ENCODE measurements around the gene RIPPLY3. TPM values are rescaled to one million over a fixed set of nuclear protein-coding genes. Genes with fewer than 3 reads are reported as not detected.

Gene RIPPLY3
- total RNA-seq, 2 experiments from 2014 or later, result 0.10 TPM; not detected in 1

- H3K27ac Mint-ChIP-seq, result no peak overlapping the region
- no peak for DNase-seq
- no peaks in the 10 kb centered on the region for H3K36me3 Mint-ChIP-seq
- no peak overlapping the region for H3K4me3 Mint-ChIP-seq
- no peaks in the 10 kb centered on the region for H3K9me3 Mint-ChIP-seq
- H3K27me3 Mint-ChIP-seq, result peaks cover 3% of the 10 kb centered on the region
- peaks cover 4% of the 10 kb centered on the region for H3K4me1 Mint-ChIP-seq
Measured at GRCh38 chr21:37059181-37059580, 52.7 kb downstream of the RIPPLY3 start.

GRCh38 chr21:37060296-37060695, 53.8 kb downstream of the RIPPLY3 start:
- H3K9me3 Mint-ChIP-seq, result no peaks in the 10 kb centered on the region
- H3K4me1 Mint-ChIP-seq, result peaks cover 4% of the 10 kb centered on the region
- DNase-seq, result peak; percentile 28
- no peak overlapping the region for H3K4me3 Mint-ChIP-seq
- H3K27ac Mint-ChIP-seq, result no peak overlapping the region
- H3K27me3 Mint-ChIP-seq, result no peaks in the 10 kb centered on the region
- H3K36me3 Mint-ChIP-seq, result peaks cover 2% of the 10 kb centered on the region

GRCh38 chr21:37061926-37062592, 55.6 kb downstream of the RIPPLY3 start:
- H3K27ac Mint-ChIP-seq, result no peak overlapping the region
- H3K4me1 Mint-ChIP-seq, result peaks cover 4% of the 10 kb centered on the region
- DNase-seq, result no peak
- H3K36me3 Mint-ChIP-seq, result peaks cover 2% of the 10 kb centered on the region
- no peak overlapping the region for H3K4me3 Mint-ChIP-seq
- no peaks in the 10 kb centered on the region for H3K27me3 Mint-ChIP-seq
- no peaks in the 10 kb centered on the region for H3K9me3 Mint-ChIP-seq

- H3K27me3 Mint-ChIP-seq, result no peaks in the 10 kb centered on the region
- no peaks in the 10 kb centered on the region for H3K9me3 Mint-ChIP-seq
- no peak overlapping the region for H3K4me3 Mint-ChIP-seq
- no peak for DNase-seq
- H3K36me3 Mint-ChIP-seq, result peaks cover 3% of the 10 kb centered on the region
- H3K27ac Mint-ChIP-seq, result no peak overlapping the region
- H3K4me1 Mint-ChIP-seq, result peaks cover 4% of the 10 kb centered on the region
Measured at GRCh38 chr21:37062593-37062935, 56.1 kb downstream of the RIPPLY3 start.

- H3K27ac Mint-ChIP-seq, result no peak overlapping the region
- DNase-seq, result no peak
- H3K36me3 Mint-ChIP-seq, result peaks cover 7% of the 10 kb centered on the region
- H3K4me1 Mint-ChIP-seq, result peaks cover 4% of the 10 kb centered on the region
- no peak overlapping the region for H3K4me3 Mint-ChIP-seq
- H3K9me3 Mint-ChIP-seq, result no peaks in the 10 kb centered on the region
- H3K27me3 Mint-ChIP-seq, result no peaks in the 10 kb centered on the region
Measured at GRCh38 chr21:37063433-37063832, 56.9 kb downstream of the RIPPLY3 start.

GRCh38 chr21:37064841-37065240, 58.3 kb downstream of the RIPPLY3 start:
- no peak overlapping the region for H3K4me3 Mint-ChIP-seq
- no peak overlapping the region for H3K27ac Mint-ChIP-seq
- H3K36me3 Mint-ChIP-seq, result peaks cover 16% of the 10 kb centered on the region
- H3K9me3 Mint-ChIP-seq, result no peaks in the 10 kb centered on the region
- DNase-seq, result no peak
- no peaks in the 10 kb centered on the region for H3K27me3 Mint-ChIP-seq
- peaks cover 3% of the 10 kb centered on the region for H3K4me1 Mint-ChIP-seq

- H3K4me3 Mint-ChIP-seq, result no peak overlapping the region
- peaks cover 6% of the 10 kb centered on the region for H3K4me1 Mint-ChIP-seq
- no peaks in the 10 kb centered on the region for H3K27me3 Mint-ChIP-seq
- no peak overlapping the region for H3K27ac Mint-ChIP-seq
- no peaks in the 10 kb centered on the region for H3K9me3 Mint-ChIP-seq
- peaks cover 23% of the 10 kb centered on the region for H3K36me3 Mint-ChIP-seq
- no peak for DNase-seq
Measured at GRCh38 chr21:37065561-37066177, 59.2 kb downstream of the RIPPLY3 start.

Other genes starting within 250 kb of the RIPPLY3 start
- gene HLCS, start 40.0 kb upstream of the RIPPLY3 start, total RNA-seq, result 10 to 100 TPM; 12.2 to 13.7 TPM
- gene PIGP, start 66.4 kb downstream of the RIPPLY3 start, total RNA-seq, result 10 to 100 TPM; 25.1 to 25.9 TPM
- gene TTC3, start 66.6 kb downstream of the RIPPLY3 start, total RNA-seq, result 10 to 100 TPM; 59.1 to 61.2 TPM

Measured in activated naive CD8-positive, alpha-beta T cell treated with anti-CD3 and anti-CD28 coated beads for 36 hours (primary cell).